C4-2B (cell line): ENCODE data around the gene TMEM252.

Experiments used
- ZFX ChIP-seq: fragments of 450-650 bp; IDR thresholded peaks from 2 replicates; pipeline ENCODE4 v1.6.1; 2017
- TF ChIP-seq, protein P1 (sequence below): fragments of 450-650 bp; conservative IDR thresholded peaks from 2 replicates; pipeline ENCODE4 v1.5.1; 2017; ENCODE audit warnings: mild to moderate bottlenecking

- TF ChIP-seq, protein P1, sequence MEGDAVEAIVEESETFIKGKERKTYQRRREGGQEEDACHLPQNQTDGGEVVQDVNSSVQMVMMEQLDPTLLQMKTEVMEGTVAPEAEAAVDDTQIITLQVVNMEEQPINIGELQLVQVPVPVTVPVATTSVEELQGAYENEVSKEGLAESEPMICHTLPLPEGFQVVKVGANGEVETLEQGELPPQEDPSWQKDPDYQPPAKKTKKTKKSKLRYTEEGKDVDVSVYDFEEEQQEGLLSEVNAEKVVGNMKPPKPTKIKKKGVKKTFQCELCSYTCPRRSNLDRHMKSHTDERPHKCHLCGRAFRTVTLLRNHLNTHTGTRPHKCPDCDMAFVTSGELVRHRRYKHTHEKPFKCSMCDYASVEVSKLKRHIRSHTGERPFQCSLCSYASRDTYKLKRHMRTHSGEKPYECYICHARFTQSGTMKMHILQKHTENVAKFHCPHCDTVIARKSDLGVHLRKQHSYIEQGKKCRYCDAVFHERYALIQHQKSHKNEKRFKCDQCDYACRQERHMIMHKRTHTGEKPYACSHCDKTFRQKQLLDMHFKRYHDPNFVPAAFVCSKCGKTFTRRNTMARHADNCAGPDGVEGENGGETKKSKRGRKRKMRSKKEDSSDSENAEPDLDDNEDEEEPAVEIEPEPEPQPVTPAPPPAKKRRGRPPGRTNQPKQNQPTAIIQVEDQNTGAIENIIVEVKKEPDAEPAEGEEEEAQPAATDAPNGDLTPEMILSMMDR = no peak
- no peak for TF ChIP-seq ZFX
These were observed 10.5 kb upstream of the TMEM252 start for GRCh38 chr9:68551191-68551590.
